Endothelial cell (in vitro differentiated cells): ENCODE measurements around the gene PUS10. TPM values are rescaled to one million over a fixed set of nuclear protein-coding genes. Genes with fewer than 3 reads are reported as not detected.
"Not testable (repeated sequence)": the region's sequence is repeated elsewhere in the genome, so short reads cannot be mapped to it uniquely, and the experiment has no call there.

Experiments
- DNase-seq: peaks from one replicate; pipeline ENCODE4 v3.0.0; 2021; ENCODE audit warnings: low spot score
- H3K27ac Mint-ChIP-seq: one replicate; pipeline ENCODE4 v1.8.0; 2021; ENCODE audit warnings: mixed read lengths, inconsistent platforms; ENCODE audit not compliant: unreplicated experiment
- H3K27me3 Mint-ChIP-seq: one replicate; pipeline ENCODE4 v1.8.0; 2021; ENCODE audit warnings: mild to moderate bottlenecking, moderate library complexity, mixed read lengths, inconsistent platforms; ENCODE audit not compliant: unreplicated experiment
- H3K36me3 Mint-ChIP-seq: one replicate; pipeline ENCODE4 v1.8.0; 2021; ENCODE audit warnings: mild to moderate bottlenecking, low read depth, mixed read lengths, inconsistent platforms; ENCODE audit not compliant: unreplicated experiment
- H3K4me1 Mint-ChIP-seq: one replicate; pipeline ENCODE4 v1.8.0; 2021; ENCODE audit warnings: mild to moderate bottlenecking, mixed read lengths, inconsistent platforms; ENCODE audit not compliant: unreplicated experiment
- H3K4me3 Mint-ChIP-seq: one replicate; pipeline ENCODE4 v1.8.0; 2021; ENCODE audit warnings: mild to moderate bottlenecking, mixed read lengths, inconsistent platforms; ENCODE audit not compliant: unreplicated experiment
- H3K9me3 Mint-ChIP-seq: one replicate; pipeline ENCODE4 v1.8.0; 2021; ENCODE audit warnings: mixed read lengths, inconsistent platforms; ENCODE audit not compliant: unreplicated experiment
- CTCF ChIP-seq: fragments of 200-600 bp; sonication (generic); IDR thresholded peaks from one replicate; pipeline ENCODE4 v1.5.0; 2021; ENCODE audit warnings: antibody characterized with exemption; ENCODE audit not compliant: unreplicated experiment
- total RNA-seq: library from RNA; stranded (reverse); fragmentation: NEBNext Ultra II Directional; extraction: Animal tissue kit (Norgen Biotek cat#: 25700); gene quantifications from one replicate; pipeline ENCODE4 v1.2.1, GENCODE V29; 2021; ENCODE audit not compliant: unreplicated experiment

The PUS10 gene
- total RNA-seq, 1 donor from 2014 or later, result 8.5 TPM

- peaks cover 18% of the 10 kb centered on the region for H3K4me1 Mint-ChIP-seq
- peaks cover 3% of the 10 kb centered on the region for H3K27me3 Mint-ChIP-seq
- H3K36me3 Mint-ChIP-seq, result peaks cover 19% of the 10 kb centered on the region
- peak overlapping the region; percentile 100 for H3K4me3 Mint-ChIP-seq
- DNase-seq, result peak; percentile 51
- H3K9me3 Mint-ChIP-seq, result no peaks in the 10 kb centered on the region
- H3K27ac Mint-ChIP-seq, result peak overlapping the region; percentile 98
- no peak for TF ChIP-seq CTCF
These were observed 976 bp downstream of the PUS10 start for GRCh38 chr2:61017003-61017555.

- H3K9me3 Mint-ChIP-seq, result no peaks in the 10 kb centered on the region
- DNase-seq, result no peak
- no peak for TF ChIP-seq CTCF
- H3K4me1 Mint-ChIP-seq, result peaks cover 18% of the 10 kb centered on the region
- peak overlapping the region; percentile 98 for H3K27ac Mint-ChIP-seq
- H3K36me3 Mint-ChIP-seq, result peaks cover 13% of the 10 kb centered on the region
- H3K4me3 Mint-ChIP-seq, result peak overlapping the region; percentile 100
- peaks cover 3% of the 10 kb centered on the region for H3K27me3 Mint-ChIP-seq
These were observed 1.6 kb downstream of the PUS10 start for GRCh38 chr2:61016392-61017002.

- no peak for DNase-seq
- H3K27me3 Mint-ChIP-seq, result peaks cover 3% of the 10 kb centered on the region
- H3K4me1 Mint-ChIP-seq, result peaks cover 18% of the 10 kb centered on the region
- peaks cover 8% of the 10 kb centered on the region for H3K36me3 Mint-ChIP-seq
- H3K27ac Mint-ChIP-seq, result no peak overlapping the region
- no peaks in the 10 kb centered on the region for H3K9me3 Mint-ChIP-seq
- H3K4me3 Mint-ChIP-seq, result peak overlapping the region; percentile 100
- no peak for TF ChIP-seq CTCF
These were observed 2.1 kb downstream of the PUS10 start for GRCh38 chr2:61015976-61016375.

- Mint-ChIP-seq H3K27ac (no peak overlapping the region), H3K9me3 (no peaks in the 10 kb centered on the region), H3K27me3 (peaks cover 3% of the 10 kb centered on the region), H3K36me3 (peaks cover 6% of the 10 kb centered on the region), H3K4me3 (no peak overlapping the region), H3K4me1 (peaks cover 18% of the 10 kb centered on the region)
- no peak for TF ChIP-seq CTCF
- no peak for DNase-seq
These were observed 3.3 kb downstream of the PUS10 start for GRCh38 chr2:61014763-61015162.

- H3K27ac Mint-ChIP-seq, result no peak overlapping the region
- no peaks in the 10 kb centered on the region for H3K9me3 Mint-ChIP-seq
- peaks cover 9% of the 10 kb centered on the region for H3K4me1 Mint-ChIP-seq
- TF ChIP-seq CTCF, result no peak
- peaks cover 6% of the 10 kb centered on the region for H3K36me3 Mint-ChIP-seq
- no peak for DNase-seq
- H3K4me3 Mint-ChIP-seq, result no peak overlapping the region
- H3K27me3 Mint-ChIP-seq, result peaks cover 3% of the 10 kb centered on the region
These were observed 4.7 kb downstream of the PUS10 start for GRCh38 chr2:61013382-61013781.

GRCh38 chr2:61012303-61012702 is 5.8 kb downstream of the PUS10 start:
- not testable (repeated sequence) for H3K36me3 Mint-ChIP-seq, H3K9me3 Mint-ChIP-seq, H3K4me3 Mint-ChIP-seq, H3K27me3 Mint-ChIP-seq, H3K4me1 Mint-ChIP-seq, DNase-seq, H3K27ac Mint-ChIP-seq
